ENCODE results near the gene RSU1.

RSU1 gene

GRCh38 chr10:16737420-16737819 is 79.8 kb downstream of the RSU1 start:
- H3K27me3 ChIP-seq (ENCODE audit: low read depth), result no peaks in the 10 kb centered on the region
- no peak for DNase-seq (ENCODE audit: low spot score in 2 of 2)
- no peaks in the 10 kb centered on the region for H3K4me1 ChIP-seq
- in situ Hi-C loops (cut with MboI; ENCODE audit: low sequenced_read_pairs), result no loop called here
- H3K36me3 ChIP-seq (replicated peaks), result no peaks in the 10 kb centered on the region
- 0 out of 2 replicates have a peak, but pooled peaks cover 6% of the 10 kb centered on the region for H3K9me3 ChIP-seq
- no peak overlapping the region for H3K4me3 ChIP-seq

- Histone ChIP-seq H3K4me3 (no peak overlapping the region), H3K9me3 (0 out of 2 replicates have a peak, but pooled peaks cover 6% of the 10 kb centered on the region), H3K36me3 (replicated peaks) (no peaks in the 10 kb centered on the region), H3K4me1 (no peaks in the 10 kb centered on the region), H3K27me3 (ENCODE audit: low read depth) (no peaks in the 10 kb centered on the region)
- in situ Hi-C loops (cut with MboI; ENCODE audit: low sequenced_read_pairs), result no loop called here
- no peak for DNase-seq (ENCODE audit: low spot score in 2 of 2)
Measured at GRCh38 chr10:16735671-16736070, 81.6 kb downstream of the RSU1 start.

DNA sequence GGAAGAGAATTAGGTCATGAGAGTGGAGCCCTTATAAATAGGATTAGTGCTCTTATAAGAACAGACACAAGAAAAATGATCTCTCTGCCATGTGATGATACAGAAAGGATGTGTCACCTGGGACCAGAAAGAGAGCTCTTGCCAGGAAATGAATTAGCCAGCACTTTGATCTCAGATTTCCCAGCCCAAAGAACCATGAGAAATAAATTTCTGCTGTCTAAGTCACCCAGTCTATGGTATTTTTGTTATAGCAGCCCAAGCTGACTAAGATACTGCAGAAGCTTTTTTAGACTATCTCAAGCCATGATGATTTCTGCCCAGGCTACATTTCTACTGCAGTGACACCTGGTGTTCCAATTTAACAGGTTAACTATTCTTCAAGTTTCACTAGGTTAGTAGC is 84.8 kb downstream of the RSU1 start:
- no peak for DNase-seq (ENCODE audit: low spot score in 2 of 2)
- Histone ChIP-seq H3K36me3 (replicated peaks) (no peaks in the 10 kb centered on the region), H3K27me3 (ENCODE audit: low read depth) (no peaks in the 10 kb centered on the region), H3K4me1 (no peaks in the 10 kb centered on the region), H3K4me3 (no peak overlapping the region), H3K9me3 (0 out of 2 replicates have a peak, but pooled peaks cover 3% of the 10 kb centered on the region)
- in situ Hi-C loops (cut with MboI; ENCODE audit: low sequenced_read_pairs), result no loop called here

DNA sequence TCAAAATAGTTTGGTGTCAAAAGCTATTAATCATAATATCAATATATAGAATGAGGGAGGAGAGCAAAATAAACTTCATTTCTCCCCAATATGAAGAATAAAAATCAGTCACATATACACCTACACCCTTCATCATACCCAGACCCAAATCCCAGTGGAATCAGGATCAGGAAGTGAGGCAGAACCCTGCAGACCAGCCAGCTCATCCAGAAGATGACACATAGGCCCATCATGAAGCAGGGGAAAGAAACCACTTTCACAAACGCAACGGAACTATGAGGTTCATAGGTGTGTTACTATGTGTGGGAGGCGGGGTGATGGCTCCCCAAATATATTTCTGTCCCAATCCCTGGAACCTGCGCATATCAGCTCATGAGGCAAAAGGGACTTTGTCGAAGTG is 89.0 kb downstream of the RSU1 start:
- in situ Hi-C loops (cut with MboI; ENCODE audit: low sequenced_read_pairs), result no loop called here
- H3K4me3 ChIP-seq, result no peak overlapping the region
- H3K9me3 ChIP-seq, result no peaks in the 10 kb centered on the region
- H3K4me1 ChIP-seq, result no peaks in the 10 kb centered on the region
- DNase-seq (ENCODE audit: low spot score in 2 of 2), result no peak
- no peaks in the 10 kb centered on the region for H3K27me3 ChIP-seq (ENCODE audit: low read depth)
- H3K36me3 ChIP-seq (replicated peaks), result no peaks in the 10 kb centered on the region

DNA sequence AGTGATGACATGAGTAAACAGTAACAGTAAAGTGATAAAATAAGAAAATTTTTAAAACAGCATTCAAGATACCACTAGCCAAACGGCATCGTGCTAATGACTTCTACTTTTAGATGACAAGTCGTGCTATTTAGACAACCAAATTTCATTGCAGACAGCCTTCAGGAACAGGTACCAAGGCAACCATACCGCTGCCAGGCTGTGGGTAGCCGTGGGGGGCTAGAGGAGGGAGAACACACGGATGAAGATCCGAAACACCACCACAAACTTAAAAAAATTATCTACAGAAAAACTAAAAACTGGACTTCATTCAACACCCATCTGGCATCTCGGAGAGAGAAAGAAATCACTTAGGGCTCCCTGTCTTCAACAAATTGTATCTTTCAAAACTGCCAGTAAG is 89.6 kb downstream of the RSU1 start:
- Histone ChIP-seq H3K9me3 (no peaks in the 10 kb centered on the region), H3K36me3 (replicated peaks) (no peaks in the 10 kb centered on the region), H3K4me1 (no peaks in the 10 kb centered on the region), H3K4me3 (no peak overlapping the region), H3K27me3 (ENCODE audit: low read depth) (no peaks in the 10 kb centered on the region)
- in situ Hi-C loops (cut with MboI; ENCODE audit: low sequenced_read_pairs), result no loop called here
- DNase-seq (ENCODE audit: low spot score in 2 of 2), result no peak

DNA sequence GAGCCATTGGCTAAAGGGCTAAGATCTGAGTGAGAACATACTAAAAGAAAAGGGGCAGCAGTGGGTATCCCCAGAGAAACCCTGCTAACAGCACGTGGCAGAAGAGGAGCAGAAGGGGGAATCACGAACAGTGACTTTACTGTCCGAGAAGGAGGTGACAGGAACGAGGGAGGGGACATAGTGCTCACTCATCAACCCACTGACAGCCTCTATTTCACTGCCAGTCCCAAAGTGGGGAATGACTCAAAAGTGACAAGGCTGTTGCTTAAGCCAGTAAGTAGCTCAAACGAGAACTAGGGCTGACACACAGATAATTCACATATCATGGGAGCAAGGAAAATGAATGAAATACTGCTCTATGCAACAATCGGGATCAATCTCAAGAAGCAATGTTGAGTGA is 92.7 kb downstream of the RSU1 start:
- no peaks in the 10 kb centered on the region for H3K9me3 ChIP-seq

GRCh38 chr10:16720812-16721211 is 96.4 kb downstream of the RSU1 start:
- Histone ChIP-seq H3K4me1 (no peaks in the 10 kb centered on the region), H3K9me3 (no peaks in the 10 kb centered on the region), H3K36me3 (replicated peaks) (no peaks in the 10 kb centered on the region), H3K4me3 (no peak overlapping the region), H3K27me3 (ENCODE audit: low read depth) (no peaks in the 10 kb centered on the region)
- in situ Hi-C loops (cut with MboI; ENCODE audit: low sequenced_read_pairs), result no loop called here
- DNase-seq (ENCODE audit: low spot score in 2 of 2), result no peak

More for the DNA sequence above, 92.7 kb downstream of the RSU1 start:
- in situ Hi-C loops (cut with MboI; ENCODE audit: low sequenced_read_pairs), result no loop called here
- Histone ChIP-seq H3K4me1 (no peaks in the 10 kb centered on the region), H3K27me3 (ENCODE audit: low read depth) (no peaks in the 10 kb centered on the region), H3K4me3 (no peak overlapping the region), H3K36me3 (replicated peaks) (no peaks in the 10 kb centered on the region)
- DNase-seq (ENCODE audit: low spot score in 2 of 2), result no peak

DNA sequence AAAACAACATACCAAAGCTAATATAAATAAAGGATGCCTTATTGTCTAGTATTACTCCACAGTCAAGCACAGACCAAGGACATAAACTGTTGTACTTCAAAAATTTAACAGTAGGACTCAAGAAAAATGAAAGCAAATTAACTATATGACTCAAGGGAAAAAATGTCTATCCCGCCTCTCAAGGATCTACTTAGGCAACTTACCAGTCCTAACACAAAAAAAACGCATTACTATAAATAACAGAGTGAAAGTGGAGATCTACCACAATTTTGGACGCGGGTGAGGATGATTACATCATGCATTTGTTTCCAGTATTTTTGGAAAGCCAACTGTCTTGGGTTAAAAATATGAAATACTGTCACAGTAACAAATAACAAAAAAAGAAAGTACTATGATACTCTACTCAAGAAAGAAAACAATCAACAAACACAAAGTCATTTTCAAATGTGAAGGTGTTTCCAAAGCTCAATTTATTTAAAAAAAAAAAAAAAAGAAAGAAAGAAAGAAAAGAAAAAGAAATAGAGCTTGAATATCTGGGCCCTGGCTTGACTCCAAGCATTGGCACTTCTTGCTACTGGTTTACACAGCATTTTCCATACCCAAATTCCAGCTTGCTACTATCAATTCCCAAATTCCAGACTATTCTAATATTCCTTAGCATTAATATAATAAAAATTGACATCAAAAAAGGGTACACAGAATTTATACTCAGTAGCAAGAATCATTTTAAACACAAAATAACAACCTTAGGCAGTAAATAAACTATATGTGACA is 99.4 kb downstream of the RSU1 start:
- H3K4me1 ChIP-seq, result no peaks in the 10 kb centered on the region
- no peak overlapping the region for H3K4me3 ChIP-seq
- in situ Hi-C loops (cut with MboI; ENCODE audit: low sequenced_read_pairs), result no loop called here
- DNase-seq (ENCODE audit: low spot score in 2 of 2), result no peak
- H3K36me3 ChIP-seq (replicated peaks), result no peaks in the 10 kb centered on the region
- H3K9me3 ChIP-seq, result no peaks in the 10 kb centered on the region
- no peaks in the 10 kb centered on the region for H3K27me3 ChIP-seq (ENCODE audit: low read depth)

DNA sequence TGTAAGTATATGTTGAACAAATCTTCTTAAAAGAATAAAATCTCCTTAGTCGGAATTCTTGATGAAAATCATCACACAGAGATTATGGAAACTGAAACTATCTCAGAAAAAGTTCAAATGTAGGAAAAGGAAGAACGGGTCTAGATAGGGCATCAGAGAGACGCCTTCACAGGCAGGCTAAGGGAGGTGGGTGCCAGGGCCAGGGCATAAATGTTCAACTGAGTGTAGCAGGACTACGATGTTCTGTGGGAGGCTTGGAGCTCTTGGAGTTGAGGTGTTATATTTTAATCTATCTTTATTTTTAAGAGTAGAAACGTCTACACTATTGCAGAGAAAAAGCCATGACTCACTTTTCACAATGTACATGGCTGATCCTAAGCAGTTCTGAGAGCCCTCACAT is 101.2 kb downstream of the RSU1 start:
- no peak for DNase-seq (ENCODE audit: low spot score in 2 of 2)
- Histone ChIP-seq H3K9me3 (no peaks in the 10 kb centered on the region), H3K4me3 (no peak overlapping the region), H3K4me1 (no peaks in the 10 kb centered on the region), H3K36me3 (replicated peaks) (no peaks in the 10 kb centered on the region), H3K27me3 (ENCODE audit: low read depth) (no peaks in the 10 kb centered on the region)
- in situ Hi-C loops (cut with MboI; ENCODE audit: low sequenced_read_pairs), result no loop called here

- no peaks in the 10 kb centered on the region for H3K27me3 ChIP-seq (ENCODE audit: low read depth)
- no peaks in the 10 kb centered on the region for H3K9me3 ChIP-seq
- H3K4me1 ChIP-seq, result peaks cover under 1% of the 10 kb centered on the region; the same call in 1 of the 2 replicates
- no peaks in the 10 kb centered on the region for H3K36me3 ChIP-seq (replicated peaks)
- no peak for DNase-seq (ENCODE audit: low spot score in 2 of 2)
- in situ Hi-C loops (cut with MboI; ENCODE audit: low sequenced_read_pairs), result no loop called here
- no peak overlapping the region for H3K4me3 ChIP-seq
Measured at GRCh38 chr10:16713290-16713689, 103.9 kb downstream of the RSU1 start.

DNA sequence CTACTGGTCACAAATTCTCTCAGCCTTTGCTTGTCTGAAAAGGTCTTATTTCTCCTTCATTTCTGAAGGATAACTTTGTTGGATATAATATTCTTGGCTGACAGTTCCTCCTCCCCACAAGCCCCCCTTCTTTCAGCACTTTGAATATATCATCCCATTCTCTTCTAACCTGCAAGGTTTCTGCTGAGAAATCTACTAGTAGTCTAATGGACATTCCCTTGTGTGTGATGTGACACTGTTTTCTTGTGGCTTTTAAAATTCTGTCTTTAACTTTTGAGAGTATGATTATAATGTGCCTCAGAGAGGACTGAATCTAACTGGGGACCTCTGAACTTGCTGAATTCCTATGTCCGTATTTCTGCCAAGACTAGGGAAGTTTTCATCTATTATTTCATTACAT is 104.3 kb downstream of the RSU1 start:
- Histone ChIP-seq H3K27me3 (ENCODE audit: low read depth) (no peaks in the 10 kb centered on the region), H3K36me3 (replicated peaks) (no peaks in the 10 kb centered on the region), H3K4me3 (no peak overlapping the region), H3K9me3 (no peaks in the 10 kb centered on the region), H3K4me1 (peaks cover 4% of the 10 kb centered on the region)
- in situ Hi-C loops (cut with MboI; ENCODE audit: low sequenced_read_pairs), result no loop called here
- no peak for DNase-seq (ENCODE audit: low spot score in 2 of 2)

DNA sequence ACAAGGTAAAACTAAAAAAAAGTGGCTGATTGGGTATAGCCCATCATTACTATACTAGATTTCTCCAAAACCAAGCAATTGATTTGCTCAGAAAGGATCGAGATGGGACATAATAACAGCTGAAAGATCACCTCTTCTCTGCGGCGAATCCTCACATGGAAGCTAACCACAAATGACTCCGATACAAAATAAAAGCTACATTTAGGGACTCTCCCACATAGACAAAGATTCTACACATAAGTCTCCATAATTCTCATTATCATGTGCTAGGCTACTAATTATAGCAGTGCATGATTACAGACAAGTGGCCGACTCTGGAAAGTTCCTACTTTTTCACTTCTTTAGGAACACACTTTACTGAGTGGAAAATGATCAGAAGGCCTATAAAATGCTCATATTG is 116.9 kb downstream of the RSU1 start:
- Histone ChIP-seq H3K9me3 (no peaks in the 10 kb centered on the region), H3K4me1 (no peaks in the 10 kb centered on the region), H3K4me3 (no peak overlapping the region), H3K27me3 (ENCODE audit: low read depth) (no peaks in the 10 kb centered on the region), H3K36me3 (replicated peaks) (no peaks in the 10 kb centered on the region)
- in situ Hi-C loops (cut with MboI; ENCODE audit: low sequenced_read_pairs), result no loop called here
- no peak for DNase-seq (ENCODE audit: low spot score in 2 of 2)

GRCh38 chr10:16699435-16700057 is 117.7 kb downstream of the RSU1 start:
- in situ Hi-C loops (cut with MboI; ENCODE audit: low sequenced_read_pairs), result no loop called here
- Histone ChIP-seq H3K4me1 (no peaks in the 10 kb centered on the region), H3K27me3 (ENCODE audit: low read depth) (no peaks in the 10 kb centered on the region), H3K9me3 (no peaks in the 10 kb centered on the region), H3K36me3 (replicated peaks) (no peaks in the 10 kb centered on the region), H3K4me3 (no peak overlapping the region)
- DNase-seq (ENCODE audit: low spot score in 2 of 2), result no peak

- H3K4me1 ChIP-seq, result no peaks in the 10 kb centered on the region
- H3K27me3 ChIP-seq (ENCODE audit: low read depth), result no peaks in the 10 kb centered on the region
- in situ Hi-C loops (cut with MboI; ENCODE audit: low sequenced_read_pairs), result no loop called here
- no peaks in the 10 kb centered on the region for H3K9me3 ChIP-seq
- H3K36me3 ChIP-seq (replicated peaks), result no peaks in the 10 kb centered on the region
- DNase-seq (ENCODE audit: low spot score in 2 of 2), result no peak
- H3K4me3 ChIP-seq, result no peak overlapping the region
Measured at GRCh38 chr10:16698461-16698860, 118.8 kb downstream of the RSU1 start.
